Sigmoid colon (tissue), 7 donors: Measurements from ENCODE around the gene SCG2. TPM values are rescaled to one million over a fixed set of nuclear protein-coding genes. Genes with fewer than 3 reads are reported as not detected.

Source experiments
- DNase-seq: peaks from one replicate; pipeline ENCODE4 v3.0.0-alpha.2; 2019
- H3K27ac ChIP-seq, 4 donors: fragments of 200-600 bp; sonication (generic); one replicate each; pipeline ENCODE4 v1.5.1; 2016 to 2019; ENCODE audit warnings: mild to moderate bottlenecking in 1 of 4
- H3K27me3 ChIP-seq, 3 donors: fragments of 200-600 bp; sonication (generic); one replicate each; pipeline ENCODE4 v1.5.1; 2019; ENCODE audit warnings: mild to moderate bottlenecking in 1 of 3
- H3K36me3 ChIP-seq, 4 donors: fragments of 200-600 bp; sonication (generic); one replicate each; pipeline ENCODE4 v1.5.1; 2016 to 2019
- H3K4me1 ChIP-seq, 4 donors: fragments of 200-600 bp; sonication (generic); one replicate each; pipeline ENCODE4 v1.5.1; 2017 to 2019
- H3K4me3 ChIP-seq, 4 donors: fragments of 200-600 bp; sonication (generic); one replicate each; pipeline ENCODE4 v1.5.1; 2017 to 2019; ENCODE audit warnings: mild to moderate bottlenecking in 2 of 4, moderate library complexity in 1 of 4
- H3K9me3 ChIP-seq, 4 donors: fragments of 200-600 bp in 3 of 4; sonication (generic) in 3 of 4; one replicate each; pipeline versions ENCODE4 v1.5.1 to v1.6.1; 2013 to 2019
- CTCF ChIP-seq, 4 experiments: fragments of 450-650 bp in 3 of 4; fragments of 200-600 bp in 1 of 4; IDR thresholded peaks; one replicate each; pipeline ENCODE4 v1.5.1; 2016 to 2019; ENCODE audit warnings: antibody characterized with exemption in 4 of 4, mild to moderate bottlenecking in 3 of 4, moderate library complexity in 2 of 4
- EP300 ChIP-seq, 4 donors: sonication (generic); formaldehyde crosslinking; IDR thresholded peaks; one replicate each; pipeline ENCODE4 v1.6.1; 2017; ENCODE audit warnings: antibody characterized with exemption in 4 of 4
- POLR2A ChIP-seq, 2 donors: fragments of 450-650 bp; IDR thresholded peaks; one replicate each; pipeline ENCODE4 v1.6.1; 2016; ENCODE audit warnings: antibody characterized with exemption in 2 of 2, mild to moderate bottlenecking in 2 of 2, moderate library complexity in 2 of 2
- POLR2AphosphoS5 ChIP-seq, 4 donors: sonication (generic); formaldehyde crosslinking; IDR thresholded peaks; one replicate each; pipeline ENCODE4 v1.6.1; 2017; ENCODE audit warnings: antibody characterized with exemption in 4 of 4
- WGBS, 2 donors: extraction: QIAGEN DNeasy Blood & Tissue Kit; methylation state at CpG; one replicate each; pipeline ENCODE4 v1.1.7; 2013; 5-methylcytosine and 5-hydroxymethylcytosine counted together
- intact Hi-C: fragments of 100-400 bp; cut with DNase I; formaldehyde crosslinking; loops from one replicate; pipeline ENCODE4 v1.15.1; 2023
- polyA plus RNA-seq, 3 donors: library from polyadenylated mRNA; stranded (reverse); fragments of 200-250 nt; gene quantifications; one replicate each; pipeline ENCODE4 v1.2.3, GENCODE V29; 2013
- total RNA-seq, 4 donors: library from RNA; depleted of rRNA; stranded (reverse); fragments of >200 nt; gene quantifications; one replicate each; pipeline ENCODE4 v1.1.0, GENCODE V29; 2016
- donor health status: healthy with polysubstance abuse.
- donor health status: Bipolar disorder and iron deficiency.
- donor health status: healthy.

The SCG2 gene
- total and polyA plus RNA-seq, 7 donors: 1.8 to 16.8 (median 9.7) TPM; not detected in 1

- intact Hi-C loops: no loop called here
- Histone ChIP-seq H3K36me3 (no peaks in the 10 kb centered on the region), H3K27me3 (no peaks in the 10 kb centered on the region), H3K9me3 (no peaks in the 10 kb centered on the region), H3K4me3 (no peak overlapping the region), H3K27ac (no peak overlapping the region), H3K4me1 (peaks cover 0 to 4% (median 0%) of the 10 kb centered on the region in 4 donors)
- 78 to 86% methylated on average over 2 of the region's 2 CpGs for WGBS, 2 donors
- no peak for DNase-seq
- TF ChIP-seq EP300 (IDR thresholded peaks at IDR 0.05) (no peak), CTCF (IDR thresholded peaks at IDR 0.05) (no peak), POLR2AphosphoS5 (IDR thresholded peaks at IDR 0.05) (no peak), POLR2A (IDR thresholded peaks at IDR 0.05) (no peak)
These were observed 2.1 kb upstream of the SCG2 start for GRCh38 chr2:223604231-223604630.

GRCh38 chr2:223602972-223603371 lies 811 bp upstream of the SCG2 start:
- H3K4me3 ChIP-seq: no peak overlapping the region
- no peak for DNase-seq
- H3K4me1 ChIP-seq: peaks cover 0 to 4% (median 0%) of the 10 kb centered on the region in 4 donors
- intact Hi-C loops: no loop called here
- no peak overlapping the region for H3K27ac ChIP-seq
- no peaks in the 10 kb centered on the region for H3K9me3 ChIP-seq
- no peaks in the 10 kb centered on the region for H3K27me3 ChIP-seq
- WGBS, 2 donors: 68 to 70% methylated on average over 2 of the region's 2 CpGs
- TF ChIP-seq POLR2AphosphoS5 (IDR thresholded peaks at IDR 0.05) (no peak), CTCF (IDR thresholded peaks at IDR 0.05) (no peak), POLR2A (IDR thresholded peaks at IDR 0.05) (no peak), EP300 (IDR thresholded peaks at IDR 0.05) (no peak)
- H3K36me3 ChIP-seq: no peaks in the 10 kb centered on the region

- no peak for TF ChIP-seq POLR2AphosphoS5 (IDR thresholded peaks at IDR 0.05)
- TF ChIP-seq EP300 (IDR thresholded peaks at IDR 0.05): no peak
- TF ChIP-seq POLR2A (IDR thresholded peaks at IDR 0.05): no peak
- TF ChIP-seq CTCF (IDR thresholded peaks at IDR 0.05): no peak
- DNase-seq: no peak
- no peaks in the 10 kb centered on the region for H3K36me3 ChIP-seq
- peaks cover 0 to 4% (median 0%) of the 10 kb centered on the region in 4 donors for H3K4me1 ChIP-seq
- intact Hi-C loops: no loop called here
- H3K4me3 ChIP-seq: no peak overlapping the region
- H3K27me3 ChIP-seq: no peaks in the 10 kb centered on the region
- H3K9me3 ChIP-seq: no peaks in the 10 kb centered on the region
- no peak overlapping the region for H3K27ac ChIP-seq
These were observed 1.1 kb downstream of the SCG2 start for GRCh38 chr2:223601018-223601417.

GRCh38 chr2:223599640-223600380 lies 2.4 kb downstream of the SCG2 start:
- Histone ChIP-seq H3K4me3 (no peak overlapping the region), H3K36me3 (no peaks in the 10 kb centered on the region), H3K27ac (no peak overlapping the region), H3K9me3 (no peaks in the 10 kb centered on the region), H3K4me1 (peaks cover 0 to 7% (median 2%) of the 10 kb centered on the region in 4 donors), H3K27me3 (no peaks in the 10 kb centered on the region)
- 64 to 68% methylated on average over 6 of the region's 6 CpGs for WGBS, 2 donors
- intact Hi-C loops: no loop called here
- TF ChIP-seq CTCF (IDR thresholded peaks at IDR 0.05): no peak
- no peak for TF ChIP-seq POLR2A (IDR thresholded peaks at IDR 0.05)
- no peak for TF ChIP-seq POLR2AphosphoS5 (IDR thresholded peaks at IDR 0.05)
- TF ChIP-seq EP300 (IDR thresholded peaks at IDR 0.05): no peak
- no peak for DNase-seq
